ENCODE measurements around the gene DNAH8.

- no peak for TF ChIP-seq POLR2AphosphoS5 (IDR thresholded peaks at IDR 0.05; ENCODE audit: low read depth, low read length)
- no peak for TF ChIP-seq CTCF (IDR thresholded peaks at IDR 0.05)
- no peak for TF ChIP-seq SIN3A (IDR thresholded peaks at IDR 0.05; ENCODE audit: borderline replicate concordance, insufficient read depth, low read depth, low read length)
Observed at GRCh38 chr6:38713812-38714211, 1.3 kb upstream of the DNAH8 start.

Data from Panc1 (cell line).